K562 (cell line): ENCODE data around the gene ZNF32. TPM values are rescaled to one million over a fixed set of nuclear protein-coding genes. Genes with fewer than 3 reads are reported as not detected.
A peak's percentile ranks its signal among the peaks of the same experiment; 100 is the strongest.

ENCODE experiments used
- BACH1 ChIP-seq: fragments of 200-800 bp; sonication (Bioruptor generic); IDR thresholded peaks from 2 replicates; pipeline ENCODE4 v1.6.1; 2016; ENCODE audit warnings: missing genetic modification characterization, missing compliant biosample characterization
- CCNT2 ChIP-seq: IDR thresholded peaks from 2 replicates; pipeline ENCODE4 v1.6.1; 2011; ENCODE audit warnings: borderline replicate concordance, low read depth, mild to moderate bottlenecking, moderate library complexity, mixed read lengths, low read length; ENCODE audit not compliant: insufficient read length; ENCODE audit errors: extremely low read depth
- LEF1 ChIP-seq: fragments of 450-650 bp; IDR thresholded peaks from 2 replicates; pipeline ENCODE4 v1.6.1; 2016; ENCODE audit warnings: mild to moderate bottlenecking
- NR2C2 ChIP-seq, 2 experiments: fragments of 200-800 bp in 1 of 2; sonication (Bioruptor generic) in 1 of 2; sonication (generic) in 1 of 2; formaldehyde crosslinking in 1 of 2; IDR thresholded peaks; 2 replicates each; pipeline versions ENCODE4 v1.6.1 to v1.8.0; 2016 to 2022; ENCODE audit warnings: mild to moderate bottlenecking in 1 of 2, missing compliant biosample characterization in 1 of 2, missing genetic modification characterization in 1 of 2, missing genetic modification reagents in 1 of 2
- TOE1 ChIP-seq, 2 experiments: fragments of 450-650 bp in 1 of 2; sonication (generic) in 1 of 2; formaldehyde crosslinking in 1 of 2; IDR thresholded peaks; 2 replicates each; pipeline versions ENCODE4 v1.7.1 to v1.8.0; 2016 to 2022; ENCODE audit warnings: borderline replicate concordance in 2 of 2, mild to moderate bottlenecking in 2 of 2, antibody characterized with exemption in 1 of 2, inconsistent platforms in 1 of 2, low read depth in 1 of 2, missing genetic modification reagents in 1 of 2, moderate library complexity in 1 of 2
- TRIM28 ChIP-seq: fragments of 450-650 bp; IDR thresholded peaks from 2 replicates; pipeline ENCODE4 v1.6.1; 2017
- ZNF324 ChIP-seq: fragments of 250-450 bp; sonication (Bioruptor Pico); IDR thresholded peaks from 2 replicates; pipeline ENCODE4 v1.4.0; 2020; ENCODE audit warnings: mild to moderate bottlenecking
- polyA plus RNA-seq, 8 experiments: library from polyadenylated mRNA; depleted of rRNA in 4 of 8; stranded (reverse) in 5 of 8; unstranded in 3 of 8; fragments of >200 nt; fragmentation: Nextera tagmentation in 2 of 8; fragmentation: Illumina TruSeq in 1 of 8; extraction: Ambion mirVana in 2 of 8; extraction: Trizol in 1 of 8; gene quantifications; 2 replicates each; pipeline versions ENCODE4 v1.2.1 to v1.2.3, GENCODE V29; 2011 to 2014; ENCODE audit warnings: inconsistent platforms in 1 of 8, missing spikeins in 1 of 8
- total RNA-seq, 7 experiments: library from RNA; depleted of rRNA in 6 of 7; stranded (reverse); fragments of >200 nt in 6 of 7; fragmentation: Illumina TruSeq in 2 of 7; extraction: Trizol in 2 of 7; gene quantifications; 2 replicates each; pipeline versions ENCODE4 v1.2.1 to v1.2.3, GENCODE V29; 2011 to 2021; ENCODE audit warnings: low replicate concordance in 1 of 7
- TF ChIP-seq, protein P1 (sequence below), 2 experiments: fragments of 450-650 bp; IDR thresholded peaks; 2 replicates each; pipeline ENCODE4 v1.6.1; 2016; ENCODE audit warnings: mild to moderate bottlenecking in 2 of 2, borderline replicate concordance in 1 of 2, low read depth in 1 of 2, moderate library complexity in 1 of 2
- TF ChIP-seq, protein P2 (sequence below), 2 experiments: fragments of 450-650 bp in 1 of 2; sonication (generic) in 1 of 2; formaldehyde crosslinking in 1 of 2; IDR thresholded peaks; 2 replicates each; pipeline versions ENCODE4 v1.7.1 to v1.9.0; 2016 to 2022; ENCODE audit warnings: inconsistent platforms in 1 of 2, mild to moderate bottlenecking in 1 of 2, missing genetic modification reagents in 1 of 2

ZNF32 gene
- total and polyA plus RNA-seq, 9 of the 15 experiments (the other 6 are each of a cell fraction or from before 2014, with no cell fraction given) = 17.3 to 57.0 (median 26.3) TPM

GRCh38 chr10:43599333-43599732 lies 49.3 kb downstream of the ZNF32 start (continued):
- TF ChIP-seq CCNT2 (no peak), TOE1 (IDR thresholded peaks at IDR 0.05; ENCODE audit: borderline replicate concordance) (peak; percentile 43; the same call in 1 of the 2 replicates), TOE1 (CRISPR knock-in tag; IDR thresholded peaks at IDR 0.05; ENCODE audit: borderline replicate concordance, low read depth) (no peak), LEF1 (0 out of 2 replicates have a peak, but pooled peaks have one; percentile 25), ZNF324 (CRISPR knock-in tag) (no peak), TRIM28 (peak; percentile 85), NR2C2 (CRISPR knock-in tag; IDR thresholded peaks at IDR 0.05) (no peak), NR2C2 (tag; IDR thresholded peaks at IDR 0.05) (no peak), BACH1 (no peak)
- TF ChIP-seq, protein P1, sequence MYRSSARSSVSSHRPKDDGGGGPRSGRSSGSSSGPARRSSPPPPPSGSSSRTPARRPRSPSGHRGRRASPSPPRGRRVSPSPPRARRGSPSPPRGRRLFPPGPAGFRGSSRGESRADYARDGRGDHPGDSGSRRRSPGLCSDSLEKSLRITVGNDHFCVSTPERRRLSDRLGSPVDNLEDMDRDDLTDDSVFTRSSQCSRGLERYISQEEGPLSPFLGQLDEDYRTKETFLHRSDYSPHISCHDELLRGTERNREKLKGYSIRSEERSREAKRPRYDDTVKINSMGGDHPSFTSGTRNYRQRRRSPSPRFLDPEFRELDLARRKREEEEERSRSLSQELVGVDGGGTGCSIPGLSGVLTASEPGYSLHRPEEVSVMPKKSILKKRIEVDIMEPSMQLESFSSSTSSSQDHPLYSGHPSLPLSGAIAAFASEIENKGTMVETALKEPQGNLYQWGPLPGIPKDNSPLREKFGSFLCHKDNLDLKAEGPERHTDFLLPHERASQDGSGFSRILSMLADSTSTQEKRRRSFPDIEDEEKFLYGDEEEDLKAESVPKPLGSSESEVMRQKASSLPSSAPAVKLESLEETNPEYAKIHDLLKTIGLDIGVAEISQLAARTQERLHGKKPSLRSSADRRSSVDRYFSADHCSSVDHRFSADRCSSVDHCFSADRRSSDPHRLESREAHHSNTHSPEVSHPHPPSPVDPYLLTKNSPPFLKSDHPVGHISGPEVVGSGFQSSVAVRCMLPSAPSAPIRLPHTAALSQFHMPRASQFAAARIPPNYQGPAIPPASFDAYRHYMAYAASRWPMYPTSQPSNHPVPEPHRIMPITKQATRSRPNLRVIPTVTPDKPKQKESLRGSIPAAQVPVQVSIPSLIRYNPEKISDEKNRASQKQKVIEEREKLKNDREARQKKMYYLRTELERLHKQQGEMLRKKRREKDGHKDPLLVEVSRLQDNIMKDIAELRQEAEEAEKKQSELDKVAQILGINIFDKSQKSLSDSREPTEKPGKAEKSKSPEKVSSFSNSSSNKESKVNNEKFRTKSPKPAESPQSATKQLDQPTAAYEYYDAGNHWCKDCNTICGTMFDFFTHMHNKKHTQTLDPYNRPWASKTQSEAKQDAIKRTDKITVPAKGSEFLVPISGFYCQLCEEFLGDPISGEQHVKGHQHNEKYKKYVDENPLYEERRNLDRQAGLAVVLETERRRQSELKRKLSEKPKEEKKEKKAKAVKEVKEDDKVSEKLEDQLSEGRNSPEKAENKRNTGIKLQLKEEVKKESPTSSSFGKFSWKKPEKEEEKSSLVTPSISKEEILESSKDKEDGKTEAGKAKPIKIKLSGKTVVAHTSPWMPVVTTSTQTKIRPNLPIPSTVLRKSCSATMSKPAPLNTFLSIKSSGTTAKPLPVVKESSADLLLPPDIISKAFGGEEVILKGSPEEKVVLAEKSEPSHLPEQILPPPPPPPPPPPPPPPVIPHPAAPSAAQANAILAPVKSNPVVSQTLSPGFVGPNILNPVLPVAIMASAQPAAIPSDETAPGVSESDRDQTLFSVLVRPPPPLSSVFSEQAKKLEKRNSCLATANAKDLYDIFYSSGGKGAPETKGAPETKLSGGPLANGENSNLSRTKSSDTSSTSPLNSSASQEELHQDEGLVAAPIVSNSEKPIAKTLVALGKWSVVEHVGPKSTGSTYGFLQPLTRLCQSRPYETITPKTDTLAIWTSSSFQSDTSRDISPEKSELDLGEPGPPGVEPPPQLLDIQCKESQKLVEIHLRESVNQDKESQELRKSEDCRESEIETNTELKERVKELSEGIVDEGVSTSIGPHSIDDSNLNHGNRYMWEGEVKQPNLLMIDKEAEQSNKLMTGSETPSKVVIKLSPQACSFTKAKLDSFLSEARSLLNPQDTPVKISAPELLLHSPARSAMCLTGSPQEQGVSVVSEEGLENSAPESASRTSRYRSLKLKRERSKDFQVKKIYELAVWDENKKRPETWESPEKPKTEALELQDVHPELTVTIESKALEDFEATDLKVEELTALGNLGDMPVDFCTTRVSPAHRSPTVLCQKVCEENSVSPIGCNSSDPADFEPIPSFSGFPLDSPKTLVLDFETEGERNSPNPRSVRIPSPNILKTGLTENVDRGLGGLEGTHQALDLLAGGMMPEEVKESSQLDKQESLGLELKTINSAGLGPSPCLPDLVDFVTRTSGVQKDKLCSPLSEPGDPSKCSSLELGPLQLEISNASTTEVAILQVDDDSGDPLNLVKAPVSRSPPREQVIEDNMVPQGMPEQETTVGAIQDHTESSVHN (IDR thresholded peaks at IDR 0.05; ENCODE audit: borderline replicate concordance in 1 of 2, low read depth in 1 of 2) = no peak
- TF ChIP-seq, protein P2, sequence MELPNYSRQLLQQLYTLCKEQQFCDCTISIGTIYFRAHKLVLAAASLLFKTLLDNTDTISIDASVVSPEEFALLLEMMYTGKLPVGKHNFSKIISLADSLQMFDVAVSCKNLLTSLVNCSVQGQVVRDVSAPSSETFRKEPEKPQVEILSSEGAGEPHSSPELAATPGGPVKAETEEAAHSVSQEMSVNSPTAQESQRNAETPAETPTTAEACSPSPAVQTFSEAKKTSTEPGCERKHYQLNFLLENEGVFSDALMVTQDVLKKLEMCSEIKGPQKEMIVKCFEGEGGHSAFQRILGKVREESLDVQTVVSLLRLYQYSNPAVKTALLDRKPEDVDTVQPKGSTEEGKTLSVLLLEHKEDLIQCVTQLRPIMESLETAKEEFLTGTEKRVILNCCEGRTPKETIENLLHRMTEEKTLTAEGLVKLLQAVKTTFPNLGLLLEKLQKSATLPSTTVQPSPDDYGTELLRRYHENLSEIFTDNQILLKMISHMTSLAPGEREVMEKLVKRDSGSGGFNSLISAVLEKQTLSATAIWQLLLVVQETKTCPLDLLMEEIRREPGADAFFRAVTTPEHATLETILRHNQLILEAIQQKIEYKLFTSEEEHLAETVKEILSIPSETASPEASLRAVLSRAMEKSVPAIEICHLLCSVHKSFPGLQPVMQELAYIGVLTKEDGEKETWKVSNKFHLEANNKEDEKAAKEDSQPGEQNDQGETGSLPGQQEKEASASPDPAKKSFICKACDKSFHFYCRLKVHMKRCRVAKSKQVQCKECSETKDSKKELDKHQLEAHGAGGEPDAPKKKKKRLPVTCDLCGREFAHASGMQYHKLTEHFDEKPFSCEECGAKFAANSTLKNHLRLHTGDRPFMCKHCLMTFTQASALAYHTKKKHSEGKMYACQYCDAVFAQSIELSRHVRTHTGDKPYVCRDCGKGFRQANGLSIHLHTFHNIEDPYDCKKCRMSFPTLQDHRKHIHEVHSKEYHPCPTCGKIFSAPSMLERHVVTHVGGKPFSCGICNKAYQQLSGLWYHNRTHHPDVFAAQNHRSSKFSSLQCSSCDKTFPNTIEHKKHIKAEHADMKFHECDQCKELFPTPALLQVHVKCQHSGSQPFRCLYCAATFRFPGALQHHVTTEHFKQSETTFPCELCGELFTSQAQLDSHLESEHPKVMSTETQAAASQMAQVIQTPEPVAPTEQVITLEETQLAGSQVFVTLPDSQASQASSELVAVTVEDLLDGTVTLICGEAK (IDR thresholded peaks at IDR 0.05) = peak; percentile 65
- TF ChIP-seq, protein P2 (CRISPR knock-in tag; IDR thresholded peaks at IDR 0.05) = no peak
